Measurements from ENCODE around the gene NFIA. TPM values are rescaled to one million over a fixed set of nuclear protein-coding genes. Genes with fewer than 3 reads are reported as not detected.

The NFIA gene
- total RNA-seq, 2 donors from 2014 or later = 75.3 to 81.3 TPM

- peaks cover 0 to 59% of the 10 kb centered on the region in 2 donors for H3K4me1 ChIP-seq
- H3K9me3 ChIP-seq = no peaks in the 10 kb centered on the region
- no peak overlapping the region for H3K4me3 ChIP-seq
- peak; percentile 96 for DNase-seq (ENCODE audit: low spot score)
- peak; percentile 60 to 82 for TF ChIP-seq CTCF (IDR thresholded peaks at IDR 0.05)
- peak overlapping the region; percentile 75 to 84 for H3K27ac ChIP-seq
- peaks cover 8% of the 10 kb centered on the region for H3K36me3 ChIP-seq
- no peaks in the 10 kb centered on the region for H3K27me3 ChIP-seq
Observed at GRCh38 chr1:61453111-61453961, 371.0 kb downstream of the NFIA start.

- Histone ChIP-seq H3K27me3 (no peaks in the 10 kb centered on the region), H3K36me3 (peaks cover 8% of the 10 kb centered on the region), H3K27ac (peak overlapping the region in 1 of 2 donors; percentile 84), H3K4me3 (no peak overlapping the region), H3K4me1 (peaks cover 0 to 39% of the 10 kb centered on the region in 2 donors), H3K9me3 (no peaks in the 10 kb centered on the region)
- DNase-seq (ENCODE audit: low spot score) = no peak
- no peak for TF ChIP-seq CTCF (IDR thresholded peaks at IDR 0.05)
Observed at GRCh38 chr1:61455400-61455799, 373.0 kb downstream of the NFIA start.

- no peak for DNase-seq (ENCODE audit: low spot score)
- Histone ChIP-seq H3K9me3 (no peaks in the 10 kb centered on the region), H3K27ac (no peak overlapping the region), H3K4me1 (peaks cover 0 to 17% of the 10 kb centered on the region in 2 donors), H3K36me3 (peaks cover 14% of the 10 kb centered on the region), H3K4me3 (no peak overlapping the region), H3K27me3 (no peaks in the 10 kb centered on the region)
- TF ChIP-seq CTCF (IDR thresholded peaks at IDR 0.05) = no peak
Observed at GRCh38 chr1:61457526-61458040, 375.2 kb downstream of the NFIA start.

GRCh38 chr1:61459345-61459744 is 377.0 kb downstream of the NFIA start:
- DNase-seq (ENCODE audit: low spot score) = no peak
- Histone ChIP-seq H3K9me3 (no peaks in the 10 kb centered on the region), H3K4me1 (peaks cover 0 to under 1% of the 10 kb centered on the region in 2 donors), H3K4me3 (no peak overlapping the region), H3K27me3 (no peaks in the 10 kb centered on the region), H3K27ac (no peak overlapping the region), H3K36me3 (peaks cover 14% of the 10 kb centered on the region)
- TF ChIP-seq CTCF (IDR thresholded peaks at IDR 0.05) = no peak

GRCh38 chr1:61460191-61460590 is 377.8 kb downstream of the NFIA start:
- no peak for TF ChIP-seq CTCF (IDR thresholded peaks at IDR 0.05)
- peaks cover 14% of the 10 kb centered on the region for H3K36me3 ChIP-seq

More at GRCh38 chr1:61460191-61460590, 377.8 kb downstream of the NFIA start:
- Histone ChIP-seq H3K4me1 (no peaks in the 10 kb centered on the region), H3K27ac (no peak overlapping the region), H3K9me3 (no peaks in the 10 kb centered on the region), H3K4me3 (no peak overlapping the region), H3K27me3 (no peaks in the 10 kb centered on the region)
- no peak for DNase-seq (ENCODE audit: low spot score)
